Lower leg skin (tissue), 3 donors: ENCODE data around the gene IRF2BP1.

Experiments used
- POLR2A ChIP-seq, 2 donors: fragments of 450-650 bp; IDR thresholded peaks; one replicate each; pipeline ENCODE4 v1.6.1; 2016 to 2017; ENCODE audit warnings: antibody characterized with exemption in 2 of 2, mild to moderate bottlenecking in 1 of 2, moderate library complexity in 1 of 2
- TF ChIP-seq, protein P1 (sequence below), 3 donors: fragments of 450-650 bp; IDR thresholded peaks; one replicate each; pipeline ENCODE4 v1.5.1; 2016; ENCODE audit warnings: antibody characterized with exemption in 3 of 3, mild to moderate bottlenecking in 3 of 3, moderate library complexity in 2 of 3

- TF ChIP-seq, protein P1, sequence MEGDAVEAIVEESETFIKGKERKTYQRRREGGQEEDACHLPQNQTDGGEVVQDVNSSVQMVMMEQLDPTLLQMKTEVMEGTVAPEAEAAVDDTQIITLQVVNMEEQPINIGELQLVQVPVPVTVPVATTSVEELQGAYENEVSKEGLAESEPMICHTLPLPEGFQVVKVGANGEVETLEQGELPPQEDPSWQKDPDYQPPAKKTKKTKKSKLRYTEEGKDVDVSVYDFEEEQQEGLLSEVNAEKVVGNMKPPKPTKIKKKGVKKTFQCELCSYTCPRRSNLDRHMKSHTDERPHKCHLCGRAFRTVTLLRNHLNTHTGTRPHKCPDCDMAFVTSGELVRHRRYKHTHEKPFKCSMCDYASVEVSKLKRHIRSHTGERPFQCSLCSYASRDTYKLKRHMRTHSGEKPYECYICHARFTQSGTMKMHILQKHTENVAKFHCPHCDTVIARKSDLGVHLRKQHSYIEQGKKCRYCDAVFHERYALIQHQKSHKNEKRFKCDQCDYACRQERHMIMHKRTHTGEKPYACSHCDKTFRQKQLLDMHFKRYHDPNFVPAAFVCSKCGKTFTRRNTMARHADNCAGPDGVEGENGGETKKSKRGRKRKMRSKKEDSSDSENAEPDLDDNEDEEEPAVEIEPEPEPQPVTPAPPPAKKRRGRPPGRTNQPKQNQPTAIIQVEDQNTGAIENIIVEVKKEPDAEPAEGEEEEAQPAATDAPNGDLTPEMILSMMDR (IDR thresholded peaks at IDR 0.05), result no peak
- TF ChIP-seq POLR2A (IDR thresholded peaks at IDR 0.05), result no peak
Observed at GRCh38 chr19:45872095-45872919, 13.6 kb downstream of the IRF2BP1 start.
